Colonic mucosa (tissue), 4 donors: ENCODE data around the gene SH3RF2. TPM values are rescaled to one million over a fixed set of nuclear protein-coding genes. Genes with fewer than 3 reads are reported as not detected.
A peak's percentile ranks its signal among the peaks of the same experiment; 100 is the strongest.
"Not testable (repeated sequence)": the region's sequence is repeated elsewhere in the genome, so short reads cannot be mapped to it uniquely, and the experiment has no call there.

ENCODE experiments used
- DNase-seq: peaks from one replicate; pipeline ENCODE4 v3.0.0-alpha.2; 2020
- H3K27ac ChIP-seq: fragments of 200-600 bp; one replicate; pipeline ENCODE4 v1.8.0; 2021
- H3K27me3 ChIP-seq: fragments of 200-600 bp; one replicate; pipeline ENCODE4 v1.8.0; 2021
- H3K36me3 ChIP-seq: fragments of 200-600 bp; one replicate; pipeline ENCODE4 v1.8.0; 2021
- H3K4me1 ChIP-seq: fragments of 200-600 bp; one replicate; pipeline ENCODE4 v1.8.0; 2021; ENCODE audit warnings: mild to moderate bottlenecking
- H3K4me3 ChIP-seq: fragments of 200-600 bp; one replicate; pipeline ENCODE4 v1.8.0; 2021
- H3K9ac ChIP-seq, 2 donors: one replicate each; pipeline ENCODE4 v1.7.0; 2013; ENCODE audit warnings: control low read depth in 2 of 2, low read depth in 2 of 2, low read length in 2 of 2
- H3K9me3 ChIP-seq: fragments of 200-600 bp; one replicate; pipeline ENCODE4 v1.8.0; 2021
- intact Hi-C: fragments of 100-400 bp; cut with DNase I; formaldehyde crosslinking; loops from one replicate; pipeline ENCODE4 v1.14.1; 2022
- total RNA-seq, 2 donors: library from RNA; stranded (reverse); fragmentation: NEBNext Ultra II Directional in 1 of 2; extraction: Animal tissue kit (Norgen Biotek cat#: 25700) in 1 of 2; gene quantifications; one replicate each; pipeline ENCODE4 v1.2.1, GENCODE V29; 2021
- TF ChIP-seq, protein P1 (sequence below): fragments of 200-600 bp; IDR thresholded peaks from one replicate; pipeline ENCODE4 v1.8.0; 2022; ENCODE audit warnings: antibody characterized with exemption, mild to moderate bottlenecking
- donor health status: healthy.
- donor health status: DM: no; HTN: no; CAD: no.
- donor health status: DM: no; HTN: no; CAD: no.

Gene SH3RF2
- total RNA-seq, 2 donors from 2014 or later: 58.2 to 59.3 TPM

DNA sequence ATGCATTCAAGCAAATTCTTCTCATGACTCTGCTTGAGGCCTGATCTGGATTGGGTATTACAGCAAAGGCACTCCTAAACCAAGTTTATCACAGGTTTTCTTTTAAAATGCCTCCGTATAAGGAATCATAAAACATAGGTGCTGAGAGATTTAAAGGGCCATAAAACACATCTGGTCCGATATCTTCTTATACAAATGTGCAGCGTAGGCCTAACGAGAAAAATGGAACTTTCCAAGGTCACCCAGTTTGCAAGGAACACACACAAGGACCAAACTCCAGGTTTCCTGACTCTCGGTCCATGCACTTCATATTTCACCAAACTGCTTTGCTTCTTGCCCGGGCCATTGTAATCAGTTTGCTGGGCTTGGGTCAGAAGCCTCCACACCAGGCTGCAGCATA, 22.1 kb downstream of the SH3RF2 start:
- DNase-seq: peak; percentile 53
- intact Hi-C loops: no loop called here
- H3K36me3 ChIP-seq: no peaks in the 10 kb centered on the region
- H3K9me3 ChIP-seq: no peaks in the 10 kb centered on the region
- H3K4me3 ChIP-seq: no peak overlapping the region
- TF ChIP-seq, protein P1, sequence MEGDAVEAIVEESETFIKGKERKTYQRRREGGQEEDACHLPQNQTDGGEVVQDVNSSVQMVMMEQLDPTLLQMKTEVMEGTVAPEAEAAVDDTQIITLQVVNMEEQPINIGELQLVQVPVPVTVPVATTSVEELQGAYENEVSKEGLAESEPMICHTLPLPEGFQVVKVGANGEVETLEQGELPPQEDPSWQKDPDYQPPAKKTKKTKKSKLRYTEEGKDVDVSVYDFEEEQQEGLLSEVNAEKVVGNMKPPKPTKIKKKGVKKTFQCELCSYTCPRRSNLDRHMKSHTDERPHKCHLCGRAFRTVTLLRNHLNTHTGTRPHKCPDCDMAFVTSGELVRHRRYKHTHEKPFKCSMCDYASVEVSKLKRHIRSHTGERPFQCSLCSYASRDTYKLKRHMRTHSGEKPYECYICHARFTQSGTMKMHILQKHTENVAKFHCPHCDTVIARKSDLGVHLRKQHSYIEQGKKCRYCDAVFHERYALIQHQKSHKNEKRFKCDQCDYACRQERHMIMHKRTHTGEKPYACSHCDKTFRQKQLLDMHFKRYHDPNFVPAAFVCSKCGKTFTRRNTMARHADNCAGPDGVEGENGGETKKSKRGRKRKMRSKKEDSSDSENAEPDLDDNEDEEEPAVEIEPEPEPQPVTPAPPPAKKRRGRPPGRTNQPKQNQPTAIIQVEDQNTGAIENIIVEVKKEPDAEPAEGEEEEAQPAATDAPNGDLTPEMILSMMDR: no peak
- H3K9ac ChIP-seq: peak overlapping the region in 1 of 2 donors; percentile 27
- peaks cover 9% of the 10 kb centered on the region for H3K4me1 ChIP-seq
- H3K27ac ChIP-seq: peak overlapping the region; percentile 21
- H3K27me3 ChIP-seq: no peaks in the 10 kb centered on the region

DNA sequence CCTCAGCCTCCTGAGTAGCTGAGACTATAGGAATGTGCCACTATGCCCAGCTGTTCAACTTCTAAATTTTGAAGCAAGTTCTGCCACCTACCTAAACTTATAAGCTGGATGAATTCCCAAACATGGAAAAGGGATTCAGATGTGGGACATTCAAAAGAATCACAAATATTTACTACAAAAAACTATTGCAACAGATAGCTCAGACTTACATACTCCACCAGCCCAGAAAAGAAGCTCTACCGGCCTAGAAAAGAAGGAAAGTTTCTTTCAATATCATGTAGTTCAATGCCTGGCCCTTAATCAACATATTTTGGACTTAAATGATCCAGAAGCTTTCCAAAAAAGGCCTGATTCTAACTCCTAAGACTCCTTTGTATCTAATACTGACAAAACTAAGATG, 23.8 kb downstream of the SH3RF2 start:
- Histone ChIP-seq H3K27me3 (no peaks in the 10 kb centered on the region), H3K4me3 (no peak overlapping the region)
- intact Hi-C loops: no loop called here

DNA sequence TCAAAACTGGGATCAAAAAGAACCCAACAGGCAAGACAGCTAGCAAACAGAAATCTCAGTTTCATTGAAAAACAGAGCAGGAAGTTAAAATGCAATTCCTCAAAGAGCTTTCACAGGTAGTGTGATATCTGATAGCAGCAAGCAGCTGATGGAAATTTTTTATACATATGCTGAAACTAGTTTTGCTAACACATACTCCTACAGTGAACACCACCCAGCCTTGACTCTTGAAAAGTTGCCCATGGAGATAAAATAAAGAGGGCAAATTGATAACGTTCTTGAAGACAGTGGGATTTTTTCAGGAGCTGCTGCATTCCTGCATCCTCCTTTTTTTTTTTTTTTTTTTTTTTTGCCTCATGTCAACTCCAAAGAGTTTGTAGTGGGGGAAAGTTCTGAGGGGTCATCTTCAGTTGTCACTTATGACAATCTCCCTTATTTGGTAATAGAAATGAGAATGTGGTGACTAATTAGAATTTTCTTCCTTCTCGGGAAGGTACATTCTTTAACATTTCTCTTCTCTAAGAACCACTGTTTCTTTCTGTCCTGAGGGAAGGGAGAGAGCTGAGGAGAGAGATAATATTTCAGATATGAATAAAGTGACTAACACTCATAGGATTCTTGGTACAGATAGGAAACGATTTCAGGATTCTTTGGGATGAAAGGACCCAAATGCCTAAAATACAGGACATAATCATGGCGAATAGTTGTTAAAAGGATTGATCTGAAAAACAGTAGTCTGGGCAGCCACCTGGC, 24.6 kb downstream of the SH3RF2 start:
- TF ChIP-seq, protein P1: no peak
- intact Hi-C loops: no loop called here
- no peak overlapping the region for H3K9ac ChIP-seq
- peaks cover 9% of the 10 kb centered on the region for H3K4me1 ChIP-seq
- no peaks in the 10 kb centered on the region for H3K27me3 ChIP-seq
- H3K36me3 ChIP-seq: no peaks in the 10 kb centered on the region
- no peak overlapping the region for H3K27ac ChIP-seq
- H3K9me3 ChIP-seq: no peaks in the 10 kb centered on the region
- DNase-seq: no peak
- no peak overlapping the region for H3K4me3 ChIP-seq

More for the DNA sequence above, 23.8 kb downstream of the SH3RF2 start:
- peaks cover 9% of the 10 kb centered on the region for H3K4me1 ChIP-seq
- H3K27ac ChIP-seq: no peak overlapping the region
- H3K9me3 ChIP-seq: no peaks in the 10 kb centered on the region
- no peak for DNase-seq
- no peaks in the 10 kb centered on the region for H3K36me3 ChIP-seq
- TF ChIP-seq, protein P1: no peak
- H3K9ac ChIP-seq: no peak overlapping the region

DNA sequence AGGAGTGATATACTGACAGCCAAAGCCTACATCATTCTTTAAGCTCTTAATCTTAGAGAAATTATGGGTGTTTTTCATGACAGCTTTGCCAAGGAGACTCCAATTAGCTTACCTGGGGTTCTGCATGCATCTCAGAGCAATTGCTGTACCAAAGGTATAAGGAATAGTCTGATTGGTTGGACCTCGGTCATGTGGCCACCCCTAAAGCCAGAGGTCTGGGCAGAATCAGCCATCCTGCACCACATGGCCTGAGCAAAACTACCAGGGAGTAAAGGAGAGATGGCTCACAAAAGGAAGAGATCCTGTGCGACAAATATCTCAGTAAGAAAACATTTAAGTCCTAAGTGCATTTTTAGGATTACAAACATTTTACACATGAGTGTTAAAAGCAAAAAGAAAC, 25.6 kb downstream of the SH3RF2 start:
- H3K4me3 ChIP-seq: no peak overlapping the region
- no peaks in the 10 kb centered on the region for H3K36me3 ChIP-seq
- no peaks in the 10 kb centered on the region for H3K27me3 ChIP-seq
- DNase-seq: no peak
- no peaks in the 10 kb centered on the region for H3K9me3 ChIP-seq
- intact Hi-C loops: no loop called here
- TF ChIP-seq, protein P1: no peak
- no peak overlapping the region for H3K27ac ChIP-seq
- H3K9ac ChIP-seq: no peak overlapping the region
- H3K4me1 ChIP-seq: peaks cover 9% of the 10 kb centered on the region

DNA sequence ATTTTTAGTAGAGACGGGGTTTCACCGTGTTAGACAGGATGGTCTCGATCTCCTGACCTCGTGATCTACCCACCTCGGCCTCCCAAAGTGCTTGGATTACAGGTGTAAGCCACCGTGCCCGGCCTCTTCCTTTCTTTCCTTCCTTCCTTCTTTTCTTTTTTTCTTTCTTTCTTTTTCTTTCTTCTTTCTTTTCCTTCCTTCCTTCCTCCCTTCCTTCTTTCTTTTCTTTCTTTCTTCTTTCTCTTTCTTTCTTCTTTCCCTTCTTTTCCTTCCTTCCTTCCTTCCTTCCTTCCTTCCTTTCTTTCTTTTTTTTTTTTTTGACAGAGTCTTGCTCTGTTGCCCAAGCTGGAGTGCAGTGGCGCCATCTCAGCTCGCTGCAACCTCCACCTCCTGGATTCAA, 27.6 kb downstream of the SH3RF2 start:
- intact Hi-C loops, H3K9ac ChIP-seq, H3K27me3 ChIP-seq, DNase-seq, H3K4me1 ChIP-seq, H3K36me3 ChIP-seq, H3K27ac ChIP-seq, H3K9me3 ChIP-seq, H3K4me3 ChIP-seq: not testable (repeated sequence)

DNA sequence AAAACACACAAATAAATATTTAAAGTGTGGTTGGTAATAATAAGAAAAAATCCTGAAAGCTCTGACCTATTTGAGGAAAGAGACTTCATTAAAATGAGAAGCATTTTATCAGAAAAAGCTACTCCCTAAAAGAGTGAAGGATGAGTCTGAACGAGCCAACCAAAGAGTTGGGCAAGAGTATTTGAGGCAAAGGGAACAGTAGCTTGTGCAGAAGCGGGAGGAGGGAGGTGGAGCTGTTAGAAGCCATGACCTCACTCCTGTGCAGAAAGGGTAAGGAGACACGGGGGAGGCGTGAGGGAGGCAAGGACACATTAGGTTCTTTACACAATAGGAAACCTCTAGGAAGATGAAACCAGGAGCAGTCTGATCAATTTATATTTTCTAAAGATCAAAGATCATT, 29.4 kb downstream of the SH3RF2 start:
- H3K4me1 ChIP-seq: no peaks in the 10 kb centered on the region
- no peaks in the 10 kb centered on the region for H3K36me3 ChIP-seq
- H3K9me3 ChIP-seq: no peaks in the 10 kb centered on the region
- no peak overlapping the region for H3K27ac ChIP-seq
- no peak overlapping the region for H3K4me3 ChIP-seq
- H3K27me3 ChIP-seq: no peaks in the 10 kb centered on the region
- H3K9ac ChIP-seq: no peak overlapping the region
- no peak for DNase-seq
- intact Hi-C loops: no loop called here
- TF ChIP-seq, protein P1: no peak
